Type B pancreatic cell (in vitro differentiated cells): Measurements from ENCODE around the gene EPHB6. TPM values are rescaled to one million over a fixed set of nuclear protein-coding genes. Genes with fewer than 3 reads are reported as not detected.
A peak's percentile ranks its signal among the peaks of the same experiment; 100 is the strongest.

Experiments
- DNase-seq: peaks from one replicate; pipeline ENCODE4 v3.0.0; 2021; ENCODE audit warnings: mixed read lengths; ENCODE audit not compliant: unreplicated experiment; ENCODE audit errors: extremely low spot score
- H3K27ac Mint-ChIP-seq: 2 replicates; pipeline ENCODE4 v1.8.0; 2021; ENCODE audit warnings: mild to moderate bottlenecking, mixed read lengths
- H3K27me3 Mint-ChIP-seq: 2 replicates; pipeline ENCODE4 v1.8.0; 2021; ENCODE audit warnings: mixed read lengths
- H3K36me3 Mint-ChIP-seq: 2 replicates; pipeline ENCODE4 v1.8.0; 2021; ENCODE audit warnings: mixed read lengths
- H3K4me1 Mint-ChIP-seq: one replicate; pipeline ENCODE4 v1.8.0; 2021; ENCODE audit warnings: mixed read lengths; ENCODE audit not compliant: unreplicated experiment
- H3K4me3 Mint-ChIP-seq: 2 replicates; pipeline ENCODE4 v1.8.0; 2021; ENCODE audit warnings: mild to moderate bottlenecking, mixed read lengths
- H3K9me3 Mint-ChIP-seq: 2 replicates; pipeline ENCODE4 v1.8.0; 2021; ENCODE audit warnings: mixed read lengths
- total RNA-seq: library from RNA; stranded (reverse); gene quantifications from 2 replicates; pipeline ENCODE4 v1.2.1, GENCODE V29; 2021; ENCODE audit warnings: low replicate concordance
- TF ChIP-seq, protein P1 (sequence below): fragments of 200-600 bp; sonication (generic); conservative IDR thresholded peaks from 2 replicates; pipeline ENCODE4 v1.5.0; 2021; ENCODE audit warnings: antibody characterized with exemption, mild to moderate bottlenecking

The EPHB6 gene
- total RNA-seq, 1 donor from 2014 or later = 8.4 TPM

DNA sequence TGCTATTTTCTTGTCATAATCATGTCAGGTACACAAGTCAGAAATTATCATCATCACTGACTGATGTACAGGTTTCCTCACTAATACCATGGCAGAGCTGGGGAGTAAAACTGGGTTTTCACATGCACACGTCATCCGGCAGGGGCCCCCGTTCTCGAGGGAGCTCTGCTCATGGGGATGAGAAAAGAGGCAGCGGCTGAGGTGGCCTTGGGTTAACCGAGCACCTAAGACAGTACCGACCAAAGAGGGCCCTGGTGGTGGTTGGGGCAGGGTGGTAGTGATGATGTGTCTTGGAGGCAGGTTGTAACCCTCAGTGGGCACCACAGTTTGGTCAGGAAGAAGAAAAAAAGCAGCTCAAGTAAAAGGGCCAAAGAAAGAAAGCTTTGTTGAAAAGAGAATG, 42.8 kb downstream of the EPHB6 start:
- H3K27ac Mint-ChIP-seq = no peak overlapping the region
- no peak overlapping the region for H3K4me3 Mint-ChIP-seq
- H3K27me3 Mint-ChIP-seq = peaks cover 3% of the 10 kb centered on the region
- H3K9me3 Mint-ChIP-seq = no peaks in the 10 kb centered on the region
- no peaks in the 10 kb centered on the region for H3K4me1 Mint-ChIP-seq
- DNase-seq = peak; percentile 47
- no peaks in the 10 kb centered on the region for H3K36me3 Mint-ChIP-seq
- TF ChIP-seq, protein P1, sequence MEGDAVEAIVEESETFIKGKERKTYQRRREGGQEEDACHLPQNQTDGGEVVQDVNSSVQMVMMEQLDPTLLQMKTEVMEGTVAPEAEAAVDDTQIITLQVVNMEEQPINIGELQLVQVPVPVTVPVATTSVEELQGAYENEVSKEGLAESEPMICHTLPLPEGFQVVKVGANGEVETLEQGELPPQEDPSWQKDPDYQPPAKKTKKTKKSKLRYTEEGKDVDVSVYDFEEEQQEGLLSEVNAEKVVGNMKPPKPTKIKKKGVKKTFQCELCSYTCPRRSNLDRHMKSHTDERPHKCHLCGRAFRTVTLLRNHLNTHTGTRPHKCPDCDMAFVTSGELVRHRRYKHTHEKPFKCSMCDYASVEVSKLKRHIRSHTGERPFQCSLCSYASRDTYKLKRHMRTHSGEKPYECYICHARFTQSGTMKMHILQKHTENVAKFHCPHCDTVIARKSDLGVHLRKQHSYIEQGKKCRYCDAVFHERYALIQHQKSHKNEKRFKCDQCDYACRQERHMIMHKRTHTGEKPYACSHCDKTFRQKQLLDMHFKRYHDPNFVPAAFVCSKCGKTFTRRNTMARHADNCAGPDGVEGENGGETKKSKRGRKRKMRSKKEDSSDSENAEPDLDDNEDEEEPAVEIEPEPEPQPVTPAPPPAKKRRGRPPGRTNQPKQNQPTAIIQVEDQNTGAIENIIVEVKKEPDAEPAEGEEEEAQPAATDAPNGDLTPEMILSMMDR = no peak

DNA sequence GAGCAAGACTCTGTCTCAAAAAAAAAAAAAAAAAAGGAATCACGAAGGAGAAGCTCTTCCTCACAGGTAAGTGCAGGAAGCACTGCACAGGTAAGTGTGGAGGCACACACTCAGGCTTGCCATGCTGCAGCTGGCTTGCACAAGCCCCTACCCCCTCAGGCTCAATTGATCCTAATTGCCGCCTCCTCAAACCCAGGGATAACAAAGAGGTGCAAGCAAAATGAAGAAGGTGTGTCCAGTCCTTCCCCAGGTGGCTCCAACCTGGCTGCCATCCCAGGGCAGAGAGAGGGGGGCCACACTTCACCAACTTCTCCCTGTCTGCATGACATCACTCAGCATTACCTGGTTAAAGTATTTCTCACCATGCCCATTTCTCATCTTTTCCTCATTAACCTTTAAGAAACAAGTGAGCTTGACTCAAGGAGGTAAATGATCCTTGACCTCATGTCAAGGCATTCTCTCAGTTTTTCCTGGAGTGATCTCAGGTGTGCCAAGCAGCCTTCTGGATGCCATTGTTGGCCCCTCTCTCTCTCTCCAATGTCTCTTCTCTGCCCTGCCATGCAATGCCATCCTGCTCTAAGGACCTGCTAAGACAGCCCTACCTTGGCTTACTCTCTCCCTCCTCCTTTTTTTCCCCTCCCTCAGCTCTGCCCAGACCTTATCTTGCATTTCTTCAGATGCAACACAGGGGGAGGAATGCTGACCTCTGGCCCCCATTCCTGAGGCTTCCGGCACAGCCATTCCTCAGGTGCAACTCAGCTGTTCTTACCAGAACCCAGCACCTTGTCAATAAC, 43.7 kb downstream of the EPHB6 start:
- H3K27ac Mint-ChIP-seq = no peak overlapping the region
- no peaks in the 10 kb centered on the region for H3K36me3 Mint-ChIP-seq
- no peak for DNase-seq
- H3K27me3 Mint-ChIP-seq = peaks cover 3% of the 10 kb centered on the region
- H3K4me1 Mint-ChIP-seq = no peaks in the 10 kb centered on the region
- no peaks in the 10 kb centered on the region for H3K9me3 Mint-ChIP-seq
- TF ChIP-seq, protein P1 = no peak
- H3K4me3 Mint-ChIP-seq = no peak overlapping the region

DNA sequence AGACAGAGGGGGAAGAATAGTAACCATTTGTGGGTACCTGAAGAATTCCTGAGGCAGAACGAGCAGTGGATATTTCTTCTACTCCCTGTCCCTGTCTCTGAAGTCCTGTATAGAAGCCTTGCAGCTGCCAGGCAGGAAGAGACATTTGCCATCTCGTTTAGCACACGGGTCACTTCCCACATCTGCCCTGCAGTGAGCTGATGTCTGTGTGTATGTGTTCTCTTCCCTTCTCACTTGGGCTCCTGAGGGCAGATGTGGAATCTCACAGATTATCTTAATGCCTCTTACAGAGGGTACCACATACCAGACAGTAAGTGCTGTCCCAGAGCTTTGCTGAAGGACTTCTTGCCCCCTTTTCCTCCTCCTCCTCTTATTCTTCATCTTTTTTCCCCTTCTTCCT, 44.8 kb downstream of the EPHB6 start:
- H3K4me3 Mint-ChIP-seq = no peak overlapping the region
- H3K27me3 Mint-ChIP-seq = peaks cover 3% of the 10 kb centered on the region
- no peak for DNase-seq
- H3K9me3 Mint-ChIP-seq = no peaks in the 10 kb centered on the region
- H3K4me1 Mint-ChIP-seq = no peaks in the 10 kb centered on the region
- TF ChIP-seq, protein P1 = no peak
- H3K36me3 Mint-ChIP-seq = no peaks in the 10 kb centered on the region
- H3K27ac Mint-ChIP-seq = no peak overlapping the region

DNA sequence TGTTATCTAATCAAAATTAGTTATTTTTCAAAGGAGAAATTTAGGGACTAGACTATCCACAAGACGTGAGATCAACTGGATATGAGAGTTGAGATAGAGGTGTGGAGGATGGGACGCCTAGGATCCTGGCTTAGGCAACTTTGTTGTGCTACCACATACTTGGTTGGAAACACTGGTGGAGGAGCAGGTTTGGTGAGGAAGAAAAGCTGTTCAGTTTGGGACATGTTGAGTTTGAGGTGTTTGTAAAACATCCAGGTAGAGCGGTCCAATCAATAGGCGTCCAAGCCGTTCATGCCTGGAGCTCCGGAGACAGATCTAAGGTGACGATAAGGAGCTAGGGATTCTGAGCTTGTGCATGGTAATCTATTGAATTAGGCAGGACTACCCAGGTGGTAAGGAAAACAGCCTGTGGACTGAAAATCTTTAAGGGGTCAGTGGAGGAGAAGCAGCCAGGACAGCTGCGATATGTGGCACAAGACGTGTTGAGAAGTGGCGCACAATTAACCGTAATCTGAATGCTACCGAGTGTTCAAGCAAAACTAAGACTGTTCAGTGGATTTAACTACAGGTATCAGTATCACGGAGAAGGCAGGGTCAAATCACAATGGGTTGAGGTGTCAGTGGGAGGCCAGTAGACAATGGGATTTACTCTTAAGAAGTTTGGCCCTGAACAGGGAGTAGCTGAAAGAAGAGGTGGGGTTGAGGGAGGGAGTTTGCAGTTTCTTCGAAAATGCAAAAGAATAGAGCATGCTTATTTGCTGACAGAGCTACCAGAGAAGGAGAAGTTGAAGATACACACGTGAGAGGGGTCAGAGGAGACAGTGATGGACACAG, 46.8 kb downstream of the EPHB6 start:
- Mint-ChIP-seq H3K36me3 (no peaks in the 10 kb centered on the region), H3K4me1 (no peaks in the 10 kb centered on the region), H3K27me3 (peaks cover 3% of the 10 kb centered on the region), H3K27ac (no peak overlapping the region), H3K4me3 (no peak overlapping the region), H3K9me3 (no peaks in the 10 kb centered on the region)
- no peak for DNase-seq
- TF ChIP-seq, protein P1 = no peak

DNA sequence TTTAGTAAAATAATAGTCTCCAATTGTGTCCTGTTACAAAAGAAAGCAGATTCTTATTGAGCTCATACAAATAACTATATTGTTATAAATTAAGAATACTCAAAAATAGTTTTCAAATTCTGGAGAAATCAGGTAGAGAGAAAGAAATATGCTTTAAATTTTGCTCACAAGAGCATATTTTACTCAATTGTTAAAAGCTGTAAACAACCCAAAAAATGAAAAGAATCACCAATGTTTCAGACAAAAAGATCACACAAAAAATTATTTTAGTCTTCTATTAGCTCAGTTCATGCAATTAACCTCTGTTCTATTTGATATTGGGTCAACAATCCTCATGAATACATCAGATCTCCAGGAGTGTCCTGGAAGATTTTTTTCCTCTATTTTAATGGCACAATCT, 49.3 kb downstream of the EPHB6 start:
- Mint-ChIP-seq H3K4me3 (no peak overlapping the region), H3K4me1 (no peaks in the 10 kb centered on the region), H3K9me3 (no peaks in the 10 kb centered on the region), H3K27ac (no peak overlapping the region), H3K36me3 (no peaks in the 10 kb centered on the region), H3K27me3 (no peaks in the 10 kb centered on the region)
- no peak for DNase-seq
- TF ChIP-seq, protein P1 = no peak
